ENCODE results near the gene MAK.

GRCh38 chr6:10794239-10794638 lies 44.1 kb downstream of the MAK start:
- TF ChIP-seq CTCF (conservative IDR thresholded peaks at IDR 0.05 in 1 of 2, IDR thresholded peaks at IDR 0.05 in 1 of 2; ENCODE audit: extremely low read depth in 1 of 2, insufficient read depth in 1 of 2, low read depth in 1 of 2, low read length in 2 of 2) (no peak), EZH2 (IDR thresholded peaks at IDR 0.05; ENCODE audit: borderline replicate concordance, low read length) (no peak)

Measured in mammary epithelial cell (primary cell).